IMR-90 (cell line): ENCODE data around the gene TAF1D. TPM values are rescaled to one million over a fixed set of nuclear protein-coding genes. Genes with fewer than 3 reads are reported as not detected.

Experiments
- ATAC-seq: fragments of 200-7000 bp; cut with Tn5 transposase; 2 replicates; pipeline ENCODE4 v1.9.1; 2020; ENCODE audit warnings: low read depth, mild to moderate bottlenecking, moderate library complexity
- BruUV-seq: library from RNA; stranded (reverse); fragments of 400-500 nt; replicated peaks from 2 replicates; lab custom pipeline; 2021; lab: Mats Ljungman, UMichigan
- CTCF ChIA-PET: fragments of 300-600 bp; formaldehyde crosslinking; extraction: SDS; loops from one replicate; lab custom pipeline; 2021; ENCODE audit warnings: antibody characterized with exemption; lab: Yijun Ruan, JAX
- POLR2A ChIA-PET: fragments of 300-600 bp; sonication (Branson Sonifier 250); formaldehyde crosslinking; loops from one replicate; lab custom pipeline; 2022; ENCODE audit warnings: antibody characterized with exemption; ENCODE audit not compliant: unreplicated experiment; lab: Charles Lee
- DNase-seq: peaks from one replicate; pipeline ENCODE4 v3.0.0; 2013
- H2AFZ ChIP-seq: replicated peaks from 2 replicates; pipeline ENCODE3; 2013; ENCODE audit warnings: low read length, mild to moderate bottlenecking; ENCODE audit not compliant: poor library complexity
- H2AK5ac ChIP-seq: 2 replicates; pipeline ENCODE4 v1.6.1; 2013; ENCODE audit warnings: low read depth, low read length, inconsistent platforms
- H2AK9ac ChIP-seq: replicated peaks from 2 replicates; pipeline ENCODE3; 2013; ENCODE audit warnings: mild to moderate bottlenecking, low read depth, low read length, moderate library complexity; ENCODE audit not compliant: poor library complexity
- H2BK120ac ChIP-seq: 2 replicates; pipeline ENCODE4 v1.6.1; 2013; ENCODE audit warnings: low read depth, low read length, inconsistent platforms
- H2BK15ac ChIP-seq: 3 replicates; pipeline ENCODE4 v1.6.1; 2013; ENCODE audit warnings: low read depth, low read length, inconsistent platforms
- H2BK20ac ChIP-seq: 2 replicates; pipeline ENCODE4 v1.6.1; 2013; ENCODE audit warnings: low read depth, mild to moderate bottlenecking, inconsistent platforms, low read length, moderate library complexity
- H2BK5ac ChIP-seq: 2 replicates; pipeline ENCODE4 v1.6.1; 2013; ENCODE audit warnings: mild to moderate bottlenecking, low read depth, low read length, inconsistent platforms; ENCODE audit not compliant: poor library complexity, severe bottlenecking
- H3K14ac ChIP-seq: replicated peaks from 2 replicates; pipeline ENCODE4 v1.6.1; 2013; ENCODE audit warnings: low read depth, low read length, inconsistent platforms
- H3K18ac ChIP-seq: 2 replicates; pipeline ENCODE4 v1.6.1; 2013; ENCODE audit warnings: low read depth, low read length, control low read depth
- H3K23ac ChIP-seq: 2 replicates; pipeline ENCODE4 v1.6.1; 2013; ENCODE audit warnings: low read depth, low read length, inconsistent platforms
- H3K27ac ChIP-seq: 2 replicates; pipeline ENCODE4 v1.5.1; 2013; ENCODE audit warnings: mild to moderate bottlenecking, control low read depth, low read length; ENCODE audit not compliant: insufficient read depth
- H3K27me3 ChIP-seq: 2 replicates; pipeline ENCODE4 v1.6.1; 2013; ENCODE audit warnings: low read length; ENCODE audit not compliant: control insufficient read depth, insufficient read depth
- H3K36me3 ChIP-seq: 2 replicates; pipeline ENCODE4 v1.6.1; 2013; ENCODE audit warnings: low read length, mixed read lengths; ENCODE audit not compliant: control insufficient read depth, insufficient read depth
- H3K4ac ChIP-seq: 2 replicates; pipeline ENCODE4 v1.6.1; 2013; ENCODE audit warnings: low read depth, low read length, inconsistent platforms
- H3K4me1 ChIP-seq: 2 replicates; pipeline ENCODE4 v1.6.1; 2013; ENCODE audit warnings: low read length, mixed read lengths; ENCODE audit not compliant: control insufficient read depth, insufficient read depth
- H3K4me2 ChIP-seq: 2 replicates; pipeline ENCODE4 v1.6.1; 2013; ENCODE audit warnings: low read depth, mild to moderate bottlenecking, control low read depth, low read length, moderate library complexity
- H3K4me3 ChIP-seq: 2 replicates; pipeline ENCODE4 v1.5.1; 2013; ENCODE audit warnings: low read depth, mild to moderate bottlenecking, control low read depth, low read length, moderate library complexity; ENCODE audit not compliant: insufficient read depth
- H3K56ac ChIP-seq: 2 replicates; pipeline ENCODE4 v1.6.1; 2013; ENCODE audit warnings: low read length, inconsistent platforms; ENCODE audit not compliant: insufficient read depth; ENCODE audit errors: extremely low read depth
- H3K79me1 ChIP-seq, 2 experiments: 2 replicates each; pipeline ENCODE4 v1.6.1; 2013; ENCODE audit warnings: low read length in 2 of 2, inconsistent platforms in 1 of 2, low read depth in 1 of 2
- H3K9ac ChIP-seq: 2 replicates; pipeline ENCODE4 v1.6.1; 2013; ENCODE audit warnings: low read depth, low read length, control low read depth
- H3K9me1 ChIP-seq: 2 replicates; pipeline ENCODE4 v1.6.1; 2013; ENCODE audit warnings: low read length, inconsistent platforms; ENCODE audit not compliant: insufficient read depth
- H3K9me3 ChIP-seq: 2 replicates; pipeline ENCODE4 v1.6.1; 2013; ENCODE audit warnings: low read length; ENCODE audit not compliant: control insufficient read depth, insufficient read depth
- H4K20me1 ChIP-seq: 2 replicates; pipeline ENCODE4 v1.6.1; 2013; ENCODE audit warnings: low read length, inconsistent platforms; ENCODE audit not compliant: insufficient read depth
- H4K5ac ChIP-seq: 2 replicates; pipeline ENCODE4 v1.6.1; 2013; ENCODE audit warnings: mild to moderate bottlenecking, low read depth, low read length, control low read depth
- H4K8ac ChIP-seq, 2 experiments: 2 replicates each; pipeline ENCODE4 v1.6.1; 2013; ENCODE audit warnings: low read depth in 2 of 2, low read length in 2 of 2, control low read depth in 1 of 2, inconsistent platforms in 1 of 2
- H4K91ac ChIP-seq: 2 replicates; pipeline ENCODE4 v1.6.1; 2013; ENCODE audit warnings: low read depth, low read length, inconsistent platforms; ENCODE audit not compliant: insufficient read depth
- MAZ ChIP-seq: IDR thresholded peaks from 2 replicates; pipeline ENCODE4 v1.6.1; 2012; ENCODE audit warnings: low read depth, mild to moderate bottlenecking, low read length, improper control_type of control experiment, moderate library complexity, borderline replicate concordance
- MXI1 ChIP-seq: IDR thresholded peaks from 2 replicates; pipeline ENCODE4 v1.6.1; 2012; ENCODE audit warnings: low read depth, mild to moderate bottlenecking, low read length, moderate library complexity, borderline replicate concordance
- NFE2L2 ChIP-seq: fragments of 150-350 bp; IDR thresholded peaks from 2 replicates; pipeline ENCODE4 v1.6.1; 2016; ENCODE audit warnings: low read depth, mild to moderate bottlenecking, low read length
- RFX5 ChIP-seq: IDR thresholded peaks from 2 replicates; pipeline ENCODE4 v1.8.0; 2012; ENCODE audit warnings: low read depth, mild to moderate bottlenecking, low read length, moderate library complexity
- WGBS, 2 experiments: methylation state at CpG; one replicate each; pipeline versions ENCODE4 v1.1.5 to v1.1.7; 2013; ENCODE audit warnings: missing lambda C conversion rate in 2 of 2; ENCODE audit not compliant: insufficient read length in 1 of 2; ENCODE audit errors: extremely low coverage in 2 of 2; 5-methylcytosine and 5-hydroxymethylcytosine counted together
- dilution Hi-C: fragments of 300-500 bp; cut with HindIII; formaldehyde crosslinking; loops from one replicate; pipeline ENCODE4 v1.14.3; 2018; ENCODE audit warnings: low sequenced_read_pairs; ENCODE audit not compliant: unreplicated experiment
- in situ Hi-C: fragments of 300-500 bp; cut with MboI; formaldehyde crosslinking; loops from 3 replicates; pipeline ENCODE4 v1.14.3; 2019; ENCODE audit warnings: low sequenced_read_pairs, inconsistent platforms, mixed read lengths
- intact Hi-C: fragments of 100-400 bp; cut with micrococcal nuclease; formaldehyde crosslinking; loops from 2 replicates; pipeline ENCODE4 v1.10.0; 2022
- polyA plus RNA-seq, 3 experiments: library from polyadenylated mRNA; depleted of rRNA; stranded (reverse); fragments of >200 nt; gene quantifications; 2 replicates each; pipeline ENCODE4 v1.2.3, GENCODE V29; 2012; ENCODE audit warnings: low replicate concordance in 1 of 3
- total RNA-seq: library from RNA; depleted of rRNA; stranded (reverse); fragments of >200 nt; gene quantifications from 2 replicates; pipeline ENCODE4 v1.2.3, GENCODE V29; 2012
- TF ChIP-seq, protein P1 (sequence below): fragments of 150-350 bp; IDR thresholded peaks from 2 replicates; pipeline ENCODE4 v1.6.1; 2017; ENCODE audit warnings: mild to moderate bottlenecking, antibody characterized with exemption, low read length, low read depth
- TF ChIP-seq, protein P2 (sequence below): fragments of 150-350 bp; IDR thresholded peaks from 2 replicates; pipeline ENCODE4 v1.6.1; 2016; ENCODE audit warnings: low read depth, mild to moderate bottlenecking, low read length, moderate library complexity, borderline replicate concordance

Gene TAF1D
- total and polyA plus RNA-seq, 2 of the 4 experiments (the other 2 are of a cell fraction) = 56.8 to 133 TPM

DNA sequence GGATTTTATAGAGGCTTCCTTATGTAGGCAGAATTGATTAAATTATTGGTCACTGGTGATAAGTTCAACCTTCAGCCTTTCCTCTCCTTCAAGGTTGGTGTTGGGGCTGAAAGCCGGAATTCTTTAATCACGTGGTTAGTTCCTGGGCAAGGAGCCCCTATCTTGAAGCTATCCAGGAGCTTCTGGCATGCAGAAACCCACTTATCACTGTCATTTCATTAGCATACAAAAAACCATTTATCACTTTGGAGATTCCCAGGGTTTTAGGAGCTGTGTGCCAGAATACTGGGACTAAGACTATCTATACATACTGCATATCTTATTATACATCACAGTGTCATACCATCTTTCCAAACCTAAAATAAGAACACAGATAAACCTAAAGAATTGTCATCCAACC, 24.3 kb upstream of the TAF1D start:
- intact Hi-C loops = no loop called here
- no peak overlapping the region for H2BK20ac ChIP-seq
- WGBS, 2 experiments = no CpG with 5 or more reads among the region's 2 CpGs
- ATAC-seq (no peak), DNase-seq (no peak)
- H3K56ac ChIP-seq = no peak overlapping the region
- no peak overlapping the region for H3K18ac ChIP-seq
- H4K91ac ChIP-seq = no peak overlapping the region
- H3K9me1 ChIP-seq = no peaks in the 10 kb centered on the region
- H3K27ac ChIP-seq = no peak overlapping the region
- H2BK15ac ChIP-seq = no peak overlapping the region
- in situ Hi-C loops = no loop called here
- H3K4ac ChIP-seq = no peak overlapping the region
- dilution Hi-C loops = no loop called here
- H2AFZ ChIP-seq = no peak overlapping the region
- no TSS peak for BruUV-seq
- H2AK9ac ChIP-seq = no peak overlapping the region
- H3K9me3 ChIP-seq = peaks cover 2% of the 10 kb centered on the region; the same call in 1 of the 2 replicates
- no peak overlapping the region for H3K4me2 ChIP-seq
- POLR2A ChIA-PET = no interaction called here
- no peaks in the 10 kb centered on the region for H4K20me1 ChIP-seq
- H3K9ac ChIP-seq = no peak overlapping the region
- CTCF ChIA-PET = interaction anchor here (1.1 kb wide), 1 partner anchor 10 kb away, joined by 3 read pairs; no protein-coding TSS in a partner anchor
- no peak overlapping the region for H3K23ac ChIP-seq
- H3K4me1 ChIP-seq = no peaks in the 10 kb centered on the region
- no peak overlapping the region for H3K4me3 ChIP-seq
- no peak overlapping the region for H4K8ac ChIP-seq
- H3K36me3 ChIP-seq = peaks cover 6% of the 10 kb centered on the region; the same call in 1 of the 2 replicates
- H2AK5ac ChIP-seq = no peak overlapping the region
- no peak overlapping the region for H4K5ac ChIP-seq
- TF ChIP-seq, protein P1, sequence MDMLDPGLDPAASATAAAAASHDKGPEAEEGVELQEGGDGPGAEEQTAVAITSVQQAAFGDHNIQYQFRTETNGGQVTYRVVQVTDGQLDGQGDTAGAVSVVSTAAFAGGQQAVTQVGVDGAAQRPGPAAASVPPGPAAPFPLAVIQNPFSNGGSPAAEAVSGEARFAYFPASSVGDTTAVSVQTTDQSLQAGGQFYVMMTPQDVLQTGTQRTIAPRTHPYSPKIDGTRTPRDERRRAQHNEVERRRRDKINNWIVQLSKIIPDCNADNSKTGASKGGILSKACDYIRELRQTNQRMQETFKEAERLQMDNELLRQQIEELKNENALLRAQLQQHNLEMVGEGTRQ = no peak
- TF ChIP-seq NFE2L2 = no peak
- TF ChIP-seq MAZ = no peak
- TF ChIP-seq, protein P2, sequence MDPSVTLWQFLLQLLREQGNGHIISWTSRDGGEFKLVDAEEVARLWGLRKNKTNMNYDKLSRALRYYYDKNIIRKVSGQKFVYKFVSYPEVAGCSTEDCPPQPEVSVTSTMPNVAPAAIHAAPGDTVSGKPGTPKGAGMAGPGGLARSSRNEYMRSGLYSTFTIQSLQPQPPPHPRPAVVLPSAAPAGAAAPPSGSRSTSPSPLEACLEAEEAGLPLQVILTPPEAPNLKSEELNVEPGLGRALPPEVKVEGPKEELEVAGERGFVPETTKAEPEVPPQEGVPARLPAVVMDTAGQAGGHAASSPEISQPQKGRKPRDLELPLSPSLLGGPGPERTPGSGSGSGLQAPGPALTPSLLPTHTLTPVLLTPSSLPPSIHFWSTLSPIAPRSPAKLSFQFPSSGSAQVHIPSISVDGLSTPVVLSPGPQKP = no peak
- no peak for TF ChIP-seq MXI1
- no peak for TF ChIP-seq RFX5
- H2BK5ac ChIP-seq = no peak overlapping the region
- no peaks in the 10 kb centered on the region; a peak in 1 of 4 replicates for H3K79me1 ChIP-seq
- H3K14ac ChIP-seq = no peak overlapping the region
- H3K27me3 ChIP-seq = no peaks in the 10 kb centered on the region
- H2BK120ac ChIP-seq = no peak overlapping the region
